T-helper 1 cell (primary cell): Measurements from ENCODE around the gene FBXO27.
"Not testable (repeated sequence)": the region's sequence is repeated elsewhere in the genome, so short reads cannot be mapped to it uniquely, and the experiment has no call there.

ENCODE experiments used
- DNase-seq, 5 donors: peaks; one replicate each; pipeline ENCODE4 v3.0.0-alpha.2; 2012 to 2020
- total RNA-seq, 4 donors: gene quantifications; one replicate each; lab custom pipeline; 2026; lab: John Stamatoyannopoulos, UW

The FBXO27 gene, protein sequence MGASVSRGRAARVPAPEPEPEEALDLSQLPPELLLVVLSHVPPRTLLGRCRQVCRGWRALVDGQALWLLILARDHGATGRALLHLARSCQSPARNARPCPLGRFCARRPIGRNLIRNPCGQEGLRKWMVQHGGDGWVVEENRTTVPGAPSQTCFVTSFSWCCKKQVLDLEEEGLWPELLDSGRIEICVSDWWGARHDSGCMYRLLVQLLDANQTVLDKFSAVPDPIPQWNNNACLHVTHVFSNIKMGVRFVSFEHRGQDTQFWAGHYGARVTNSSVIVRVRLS
- 0.15 to 0.36 (median 0.25) reads per million in 4 donors for total RNA-seq

GRCh38 chr19:39032063-39032918 lies at the start of gene FBXO27:
Gene FBXO27 (minus strand): TSS chr19:39032549. CDS start chr19:39032227, 322 bp downstream.
- peak in 3 of 5 donors; percentile 4 to 12 (median 5) for DNase-seq

- DNase-seq = no peak
These were observed 48.1 kb upstream of the FBXO27 start for GRCh38 chr19:39080431-39080830.

GRCh38 chr19:39078436-39079200 lies 46.3 kb upstream of the FBXO27 start:
- no peak for DNase-seq

DNA sequence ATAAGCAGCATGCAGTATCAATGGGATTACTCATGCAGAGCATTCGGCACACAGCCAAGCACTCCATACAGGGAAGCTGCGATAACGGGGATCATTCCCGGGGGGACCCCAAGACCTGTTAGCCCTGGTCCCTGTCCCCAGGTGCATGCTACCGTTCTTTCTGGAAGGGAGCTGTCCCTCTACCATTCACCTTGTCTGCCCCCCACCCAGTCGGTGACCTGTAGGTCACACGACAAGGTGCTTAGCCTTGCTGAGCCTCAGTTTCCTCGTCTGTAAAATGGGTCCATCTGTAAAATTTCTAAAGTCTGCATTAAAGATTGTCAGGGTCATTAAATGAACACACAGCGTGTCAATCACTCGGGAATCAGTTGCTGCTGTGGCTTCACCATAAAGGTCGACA lies 45.0 kb upstream of the FBXO27 start:
- DNase-seq = no peak

- DNase-seq = no peak
These were observed 42.6 kb upstream of the FBXO27 start for GRCh38 chr19:39074942-39075341.

DNA sequence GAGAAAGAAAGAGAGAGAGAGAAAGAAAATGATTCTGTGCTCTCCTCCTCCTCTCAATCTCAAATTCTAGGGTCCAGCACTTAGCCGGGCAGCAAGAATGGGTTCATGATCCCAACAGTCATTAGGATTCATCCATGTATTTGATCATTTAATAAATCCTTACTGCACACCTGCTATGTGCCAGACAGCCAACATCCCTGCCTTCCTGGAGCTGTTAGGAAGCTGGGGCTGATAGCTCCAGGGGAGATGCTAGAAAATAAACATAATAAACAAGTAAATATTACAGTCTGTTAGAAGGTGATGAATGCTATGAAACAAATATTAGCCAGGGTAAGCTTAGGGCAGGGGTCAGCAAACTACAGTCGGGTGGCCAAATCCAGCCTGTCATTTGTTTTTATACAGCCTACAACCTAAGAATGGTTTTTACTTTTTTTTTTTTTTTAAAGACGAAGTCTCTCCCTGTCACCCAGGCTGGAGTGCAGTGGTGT lies 41.9 kb upstream of the FBXO27 start:
- DNase-seq = no peak

DNA sequence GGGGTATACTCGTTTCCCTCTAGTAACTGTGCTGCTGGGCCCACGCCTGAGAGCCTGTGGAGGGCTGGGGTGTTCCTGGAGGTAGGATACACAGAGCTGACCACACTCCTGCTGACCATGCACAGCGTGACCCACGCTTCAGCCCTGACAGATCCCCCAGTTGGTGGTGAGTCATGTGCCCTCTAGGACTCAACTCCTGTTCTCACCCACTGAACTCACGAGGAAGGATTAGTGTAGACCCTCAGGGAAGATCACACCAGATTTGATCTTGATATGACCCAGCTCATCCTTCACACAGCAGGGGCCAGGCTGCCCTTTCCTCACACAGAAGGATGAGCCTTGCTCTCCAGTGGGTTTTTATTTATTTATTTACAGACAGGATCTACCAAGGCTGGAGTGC lies 38.5 kb upstream of the FBXO27 start:
- DNase-seq = no peak

GRCh38 chr19:39068259-39068658 lies 35.9 kb upstream of the FBXO27 start:
- not testable (repeated sequence) for DNase-seq

- DNase-seq = no peak
These were observed 34.8 kb upstream of the FBXO27 start for GRCh38 chr19:39067104-39067503.

DNA sequence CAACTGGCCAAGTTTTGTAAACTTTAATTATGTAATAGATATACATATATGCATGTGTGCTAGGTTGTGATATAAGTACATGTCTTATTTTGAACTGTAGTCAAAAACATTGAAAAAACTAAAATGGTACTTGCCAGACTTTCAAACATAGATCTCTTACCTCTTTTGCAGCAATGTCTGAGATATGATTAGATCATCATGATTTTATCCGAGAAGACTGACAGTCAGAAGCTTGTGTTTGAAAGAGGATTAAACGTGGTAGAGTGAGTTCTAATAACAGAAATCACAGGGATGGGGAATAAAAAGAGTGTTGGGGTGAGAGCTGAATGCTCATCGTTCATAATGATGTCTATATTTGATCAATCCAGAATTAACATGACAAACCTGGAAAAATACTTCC lies 33.6 kb upstream of the FBXO27 start:
- no peak for DNase-seq

GRCh38 chr19:39064405-39064804 lies 32.1 kb upstream of the FBXO27 start:
- no peak for DNase-seq

GRCh38 chr19:39060171-39060570 lies 27.8 kb upstream of the FBXO27 start:
- DNase-seq = no peak

DNA sequence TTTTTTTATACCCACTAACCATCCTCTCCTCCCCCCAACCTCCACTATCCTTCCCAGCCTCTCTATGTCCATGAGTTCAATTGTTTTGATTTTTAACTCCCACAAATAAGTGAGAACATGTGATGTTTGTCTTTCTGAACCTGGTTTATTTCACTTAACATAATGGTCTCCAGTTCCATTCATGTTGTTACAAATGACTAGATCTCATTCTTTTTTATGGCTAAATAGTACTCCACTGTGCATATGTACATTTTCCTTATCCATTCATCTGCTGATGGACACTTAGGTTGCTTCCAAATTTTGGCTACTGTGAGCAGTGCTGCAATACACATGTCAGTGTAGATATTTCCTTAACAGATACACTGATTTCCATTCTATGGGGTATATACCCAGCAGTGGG lies 27.0 kb upstream of the FBXO27 start:
- DNase-seq = no peak

GRCh38 chr19:39057615-39058014 lies 25.3 kb upstream of the FBXO27 start:
- no peak for DNase-seq

DNA sequence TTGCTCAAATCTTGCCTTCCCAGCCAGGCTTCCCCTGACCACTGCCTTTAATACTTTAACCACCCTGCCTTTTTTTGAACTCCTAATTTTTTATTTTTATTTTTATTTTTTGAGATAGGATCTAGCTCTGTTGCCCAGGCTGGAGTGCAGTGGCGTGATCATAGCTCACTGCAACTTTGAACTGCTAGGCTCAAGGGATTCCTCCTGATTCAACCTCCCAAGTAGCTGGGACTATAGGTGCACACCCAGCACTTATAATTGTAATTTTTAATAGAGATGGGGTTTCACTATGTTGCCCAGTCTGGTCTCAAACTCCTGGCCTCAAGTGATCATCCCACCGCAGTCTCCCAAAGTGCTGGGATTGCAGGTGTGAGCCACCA lies 21.7 kb upstream of the FBXO27 start:
- no peak for DNase-seq

GRCh38 chr19:39053276-39054090 lies 21.1 kb upstream of the FBXO27 start:
- no peak for DNase-seq

GRCh38 chr19:39052846-39053245 lies 20.5 kb upstream of the FBXO27 start:
- no peak for DNase-seq

DNA sequence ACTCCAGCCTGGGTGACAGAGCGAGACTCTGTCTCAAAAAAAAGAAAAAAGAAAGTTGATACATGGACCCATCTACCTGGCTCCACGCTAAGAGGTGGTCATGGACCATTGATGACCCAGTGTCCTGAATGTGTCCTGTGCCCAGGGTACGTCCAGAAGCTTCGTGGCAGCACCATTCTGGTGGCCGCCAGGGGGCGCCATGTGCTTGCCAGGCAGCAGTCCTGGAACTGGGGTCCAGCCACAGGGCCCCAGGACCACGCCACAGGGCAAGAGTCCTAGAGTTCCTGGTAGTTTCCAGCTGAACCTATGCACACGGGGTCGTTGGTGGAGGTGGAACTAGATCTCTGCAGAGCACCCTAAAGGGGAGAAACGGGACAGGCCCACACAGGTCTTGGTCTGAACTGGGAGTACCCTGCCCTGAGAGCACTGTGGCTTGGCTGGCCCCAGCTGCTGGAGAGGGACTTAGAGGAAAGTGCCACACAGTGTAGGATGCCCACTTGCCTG lies 19.9 kb upstream of the FBXO27 start:
- DNase-seq = peak; percentile 51 to 67 (median 62)

DNA sequence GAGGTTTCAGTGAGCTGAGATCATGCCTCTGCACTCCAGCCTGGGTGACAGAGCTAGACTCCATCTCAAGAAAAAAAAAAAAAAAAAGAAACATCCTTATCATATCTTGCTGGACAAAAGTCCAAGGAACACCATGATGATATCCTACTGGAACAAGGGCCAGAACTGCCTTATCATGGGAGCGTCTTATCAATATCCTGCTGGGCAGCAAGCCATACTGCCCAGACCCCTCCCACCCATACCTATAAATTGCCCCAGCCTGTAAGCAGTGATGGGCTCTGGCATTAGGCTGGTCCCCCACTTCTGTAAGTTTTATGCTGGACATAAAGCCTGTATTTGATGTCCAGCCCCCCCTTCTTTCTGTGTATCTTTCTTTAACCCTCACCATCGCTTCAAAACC lies 14.7 kb upstream of the FBXO27 start:
- no peak for DNase-seq

GRCh38 chr19:39046037-39046821 lies 13.9 kb upstream of the FBXO27 start:
- DNase-seq = no peak

- no peak for DNase-seq
These were observed 13.2 kb upstream of the FBXO27 start for GRCh38 chr19:39045506-39045905.
